IPS-20b (cell line): Measurements from ENCODE around the gene PDE6G.

Experiments
- H3K27ac ChIP-seq: one replicate; pipeline ENCODE4 v1.5.1; 2013; ENCODE audit warnings: low read length
- H3K27me3 ChIP-seq: 2 replicates; pipeline ENCODE4 v1.6.1; 2013; ENCODE audit warnings: mild to moderate bottlenecking, low read length, inconsistent platforms; ENCODE audit not compliant: insufficient read depth
- H3K36me3 ChIP-seq: 2 replicates; pipeline ENCODE4 v1.6.1; 2013; ENCODE audit warnings: low read depth, mild to moderate bottlenecking, inconsistent platforms, low read length, moderate library complexity; ENCODE audit not compliant: insufficient read depth
- H3K4me1 ChIP-seq: 2 replicates; pipeline ENCODE4 v1.6.1; 2013; ENCODE audit warnings: mild to moderate bottlenecking, control low read depth, inconsistent platforms, low read length, moderate library complexity; ENCODE audit not compliant: insufficient read depth
- H3K4me3 ChIP-seq: 2 replicates; pipeline ENCODE4 v1.5.1; 2013; ENCODE audit warnings: mild to moderate bottlenecking, low read length, inconsistent platforms
- H3K9ac ChIP-seq: 2 replicates; pipeline ENCODE4 v1.6.1; 2013; ENCODE audit warnings: low read depth, mild to moderate bottlenecking, inconsistent platforms, low read length, moderate library complexity
- H3K9me3 ChIP-seq: 2 replicates; pipeline ENCODE4 v1.6.1; 2013; ENCODE audit warnings: mild to moderate bottlenecking, low read depth, low read length, inconsistent platforms; ENCODE audit not compliant: insufficient read depth

Gene PDE6G

DNA sequence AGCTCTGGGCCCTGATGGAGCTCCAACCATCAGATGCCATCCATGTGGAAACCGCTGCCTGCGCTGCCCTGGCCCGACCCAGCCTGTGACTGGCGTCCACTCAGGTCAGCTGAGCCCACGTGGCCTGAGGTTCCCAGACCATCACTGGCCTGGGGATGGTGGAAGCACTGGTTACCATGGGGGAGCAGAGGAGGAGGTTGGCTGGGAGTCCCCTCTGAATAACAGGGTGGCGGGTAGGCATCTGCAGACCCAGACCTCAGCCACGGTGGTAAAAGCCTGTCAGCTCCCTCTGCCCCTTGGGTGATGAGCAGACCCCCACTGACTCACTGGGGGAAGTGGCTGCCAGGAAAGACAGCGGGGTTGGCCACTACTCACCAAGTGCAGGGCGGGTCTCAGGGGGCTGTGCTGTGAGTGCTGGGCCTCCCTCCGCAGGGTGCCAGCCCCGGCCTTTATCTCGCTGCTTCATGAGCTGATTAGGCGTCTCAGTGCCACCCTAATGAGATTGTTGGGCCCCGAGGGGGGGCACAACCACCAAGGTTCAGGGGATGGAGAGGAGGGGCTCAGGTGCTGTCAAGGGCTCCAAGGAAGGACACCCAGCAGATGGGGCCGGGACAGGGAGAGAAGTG is at the start of gene PDE6G:
Gene PDE6G (minus strand): TSS at position 425 of the 626 bp plus-strand sequence. CDS start 3,237 bp downstream, outside the sequence.
- no peak within 1 kb of the TSS for H3K9ac ChIP-seq
- no peak within 1 kb of the TSS for H3K27ac ChIP-seq
- no peak within 1 kb of the TSS for H3K4me3 ChIP-seq
- no peaks in the 10 kb centered on the region for H3K36me3 ChIP-seq
- H3K9me3 ChIP-seq: no peaks in the 10 kb centered on the region
- no peaks in the 10 kb centered on the region for H3K27me3 ChIP-seq
- H3K4me1 ChIP-seq: peaks cover 7% of the 10 kb centered on the region; the same call in 1 of the 2 replicates

DNA sequence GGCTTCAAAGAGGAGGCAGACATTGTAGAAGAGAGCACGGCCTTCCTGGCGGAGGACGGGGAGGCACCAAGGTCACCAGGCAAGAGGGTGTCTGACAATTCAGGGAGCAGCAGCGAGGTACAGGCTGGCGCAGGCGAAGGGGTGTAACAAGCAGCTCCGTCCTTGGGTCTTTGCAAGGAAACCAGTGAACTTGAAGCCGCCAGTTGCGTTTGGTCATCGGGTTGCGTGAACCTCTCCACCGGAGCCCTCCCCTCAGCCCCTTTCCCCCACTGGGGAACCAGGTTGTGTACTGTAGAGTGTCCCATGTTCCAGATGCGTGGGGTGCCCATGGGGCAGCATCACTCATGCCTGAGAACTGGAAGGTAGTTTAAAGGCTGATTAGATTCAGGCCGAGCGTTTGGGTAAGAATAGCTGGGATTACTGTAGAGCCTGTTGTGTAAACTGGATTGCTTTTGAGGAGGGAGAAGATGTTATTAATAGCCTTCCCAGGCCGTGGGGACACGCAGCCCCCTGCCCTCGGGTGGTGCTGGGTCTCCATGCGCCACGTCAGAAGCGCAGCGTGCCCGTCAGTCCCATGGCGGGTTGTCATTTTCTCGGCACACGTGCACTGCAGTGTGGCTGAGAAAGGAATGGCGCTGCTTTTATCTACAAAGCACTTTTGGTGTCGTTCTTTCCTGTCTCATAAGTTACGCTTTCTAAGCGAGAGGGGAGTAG is 49.3 kb upstream of the PDE6G start:
- Histone ChIP-seq H3K4me1 (peaks cover 4% of the 10 kb centered on the region), H3K9ac (no peak overlapping the region), H3K27ac (no peak overlapping the region), H3K4me3 (no peak overlapping the region), H3K9me3 (no peaks in the 10 kb centered on the region), H3K36me3 (peaks cover 48% of the 10 kb centered on the region), H3K27me3 (peaks cover 5% of the 10 kb centered on the region; the same call in 1 of the 2 replicates)

DNA sequence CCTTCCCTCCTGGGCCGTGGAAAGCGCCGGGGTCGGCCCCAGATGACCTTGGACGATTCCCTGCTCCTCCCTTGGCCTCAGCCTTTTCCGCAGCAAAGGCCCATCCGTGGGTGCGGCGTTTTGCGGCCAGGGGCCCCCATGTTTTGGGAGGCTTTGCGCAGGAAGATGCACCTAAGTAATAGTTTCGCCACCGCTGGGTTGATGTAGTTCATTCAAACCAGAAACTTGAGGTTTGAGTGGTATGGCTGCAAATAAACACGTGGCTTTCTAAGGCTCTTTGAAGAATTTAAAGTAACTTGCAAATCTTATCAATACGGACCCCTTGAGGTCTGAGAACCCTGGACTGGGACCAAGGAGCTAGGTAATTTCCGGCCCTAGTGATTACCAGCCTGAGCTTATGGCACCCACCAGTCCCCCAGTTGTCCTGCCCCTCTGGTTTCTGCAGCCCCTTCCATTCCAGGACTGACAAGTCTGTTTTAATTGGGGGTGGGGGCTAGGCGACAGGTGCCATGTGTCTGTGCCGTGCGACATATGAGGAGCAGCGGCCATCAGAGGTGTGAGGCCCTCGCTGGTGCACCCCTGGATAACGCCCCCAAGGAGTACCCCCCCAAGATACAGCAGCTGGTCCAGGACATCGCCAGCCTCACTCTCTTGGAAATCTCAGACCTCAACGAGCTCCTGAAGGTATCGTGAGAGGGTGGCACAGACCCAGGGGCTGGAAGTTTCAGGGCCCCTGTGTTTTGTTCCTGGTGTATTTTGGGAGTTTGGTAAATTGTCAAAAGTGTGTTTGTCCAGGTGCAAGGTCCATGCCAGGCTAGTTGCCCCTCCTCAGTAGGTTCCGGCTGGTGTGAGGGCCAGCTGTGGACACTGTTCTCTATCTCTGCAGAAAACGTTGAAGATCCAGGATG is 47.7 kb upstream of the PDE6G start:
- H3K36me3 ChIP-seq: peaks cover 53% of the 10 kb centered on the region
- no peaks in the 10 kb centered on the region; the same call in 1 of the 2 replicates for H3K4me1 ChIP-seq

DNA sequence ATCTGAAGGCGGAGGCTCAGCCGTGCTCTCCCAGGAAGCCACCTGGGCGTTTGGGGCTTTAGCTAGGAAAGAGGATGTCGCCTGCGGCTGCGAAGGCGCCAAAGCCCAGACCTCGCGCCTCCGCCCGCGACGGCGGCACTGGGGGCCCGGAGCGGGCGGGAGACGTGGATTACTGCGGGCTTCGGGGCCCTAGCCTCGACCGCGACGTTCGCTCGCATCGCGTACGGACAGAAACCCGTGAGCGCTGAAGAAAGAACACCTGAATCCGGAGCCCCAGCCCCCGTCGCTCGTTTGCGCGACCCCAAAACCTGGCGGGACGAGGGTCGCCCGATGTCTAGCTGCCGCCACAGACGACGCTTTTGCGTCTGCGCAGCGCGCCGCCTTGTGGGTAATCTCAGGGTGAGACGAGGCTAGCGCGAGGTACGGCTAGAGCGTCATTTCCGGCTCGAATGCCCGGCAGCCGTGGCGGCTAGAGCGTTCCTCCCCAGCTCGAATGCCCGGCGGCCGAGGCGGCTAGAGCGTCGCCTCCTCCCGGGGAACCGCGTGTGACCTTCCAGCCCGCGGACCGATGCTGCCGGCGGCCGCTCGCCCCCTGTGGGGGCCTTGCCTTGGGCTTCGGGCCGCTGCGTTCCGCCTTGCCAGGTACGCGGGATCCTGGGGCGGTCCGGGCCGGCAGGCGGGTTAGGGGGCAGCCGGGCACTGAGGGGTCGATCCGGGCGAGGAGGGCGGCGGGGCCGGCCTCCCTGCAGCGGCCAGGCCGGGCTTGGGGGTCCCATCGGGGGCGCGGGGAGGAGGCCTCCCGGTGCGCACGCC is 46.8 kb upstream of the PDE6G start, which contains the start of gene MRPL12:
Gene MRPL12 (plus strand): TSS at position 434 of the 813 bp plus-strand sequence. CDS start 135 bp downstream, at position 569.
- H3K9ac ChIP-seq: peak within 1 kb of the TSS; percentile 96
- H3K4me1 ChIP-seq: no peaks in the 10 kb centered on the region; the same call in 1 of the 2 replicates
- peaks cover 61% of the 10 kb centered on the region for H3K36me3 ChIP-seq
- no peaks in the 10 kb centered on the region for H3K27me3 ChIP-seq
- peak within 1 kb of the TSS; percentile 81 for H3K27ac ChIP-seq
- no peaks in the 10 kb centered on the region for H3K9me3 ChIP-seq
- H3K4me3 ChIP-seq: peak within 1 kb of the TSS; percentile 97

More for the DNA sequence above, 47.7 kb upstream of the PDE6G start:
- no peaks in the 10 kb centered on the region for H3K9me3 ChIP-seq
- peak overlapping the region; percentile 97 for H3K4me3 ChIP-seq
- peak overlapping the region; percentile 96 for H3K9ac ChIP-seq
- H3K27me3 ChIP-seq: no peaks in the 10 kb centered on the region
- H3K27ac ChIP-seq: peak overlapping the region; percentile 81

DNA sequence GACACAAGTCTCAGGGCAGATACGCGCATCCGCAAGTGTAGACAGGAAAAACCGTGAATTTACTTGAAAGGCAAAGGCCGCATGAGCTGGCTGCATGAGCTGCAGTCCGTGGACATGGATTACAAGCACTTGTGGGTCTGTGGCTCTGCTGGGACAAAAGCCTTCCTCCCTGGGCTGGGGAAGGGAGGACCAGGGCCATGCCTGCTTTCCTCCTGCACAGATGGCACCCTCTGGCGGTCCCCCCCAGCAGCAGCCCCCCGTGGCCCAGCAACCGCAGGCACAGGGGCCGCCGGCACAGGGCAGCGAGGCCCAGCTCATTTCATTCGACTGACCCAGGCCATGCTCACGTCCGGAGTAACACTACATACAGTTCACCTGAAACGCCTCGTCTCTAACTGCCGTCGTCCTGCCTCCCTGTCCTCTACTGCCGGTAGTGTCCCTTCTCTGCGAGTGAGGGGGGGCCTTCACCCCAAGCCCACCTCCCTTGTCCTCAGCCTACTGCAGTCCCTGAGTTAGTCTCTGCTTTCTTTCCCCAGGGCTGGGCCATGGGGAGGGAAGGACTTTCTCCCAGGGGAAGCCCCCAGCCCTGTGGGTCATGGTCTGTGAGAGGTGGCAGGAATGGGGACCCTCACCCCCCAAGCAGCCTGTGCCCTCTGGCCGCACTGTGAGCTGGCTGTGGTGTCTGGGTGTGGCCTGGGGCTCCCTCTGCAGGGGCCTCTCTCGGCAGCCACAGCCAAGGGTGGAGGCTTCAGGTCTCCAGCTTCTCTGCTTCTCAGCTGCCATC is 45.1 kb upstream of the PDE6G start:
- Histone ChIP-seq H3K9ac (peak overlapping the region; percentile 96; the same call in 1 of the 2 replicates), H3K36me3 (peaks cover 62% of the 10 kb centered on the region), H3K4me1 (no peaks in the 10 kb centered on the region; the same call in 1 of the 2 replicates), H3K4me3 (peak overlapping the region; percentile 97; the same call in 1 of the 2 replicates), H3K9me3 (no peaks in the 10 kb centered on the region), H3K27me3 (no peaks in the 10 kb centered on the region), H3K27ac (no peak overlapping the region)

DNA sequence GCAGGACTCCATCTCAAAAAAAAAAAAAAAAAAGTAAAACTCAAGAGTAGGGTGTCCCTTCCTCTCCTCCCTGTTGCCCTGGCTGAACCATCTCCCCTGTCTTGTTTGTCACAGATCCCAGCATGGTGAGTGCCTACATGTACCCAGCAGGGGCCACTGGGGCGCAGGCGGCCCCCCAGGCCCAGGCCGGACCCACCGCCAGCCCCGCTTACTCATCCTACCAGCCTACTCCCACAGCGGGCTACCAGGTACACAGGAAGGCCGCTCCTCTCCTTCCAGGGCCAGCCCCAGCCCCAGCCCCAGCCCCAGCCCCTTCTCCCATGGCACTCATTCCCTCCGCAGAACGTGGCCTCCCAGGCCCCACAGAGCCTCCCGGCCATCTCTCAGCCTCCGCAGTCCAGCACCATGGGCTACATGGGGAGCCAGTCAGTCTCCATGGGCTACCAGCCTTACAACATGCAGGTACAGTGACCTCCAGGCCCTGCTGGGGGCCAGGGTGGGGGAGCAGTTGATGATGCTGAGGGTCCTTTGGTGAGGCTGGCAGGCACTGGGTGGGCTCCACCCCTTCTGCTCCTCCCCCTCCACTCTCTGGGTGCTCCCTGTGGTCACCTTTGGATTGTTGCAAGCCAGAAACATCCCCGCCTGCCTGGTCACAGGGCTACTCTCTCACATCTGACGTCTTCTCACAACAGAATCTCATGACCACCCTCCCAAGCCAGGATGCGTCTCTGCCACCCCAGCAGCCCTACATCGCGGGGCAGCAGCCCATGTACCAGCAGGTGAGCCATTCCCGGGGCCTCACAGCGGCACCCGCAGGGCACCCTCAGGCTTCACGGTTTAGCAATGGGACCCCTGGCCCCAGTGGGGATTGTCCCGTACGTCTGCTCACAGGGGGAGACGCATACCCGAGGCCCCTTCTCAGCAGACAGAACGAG is 44.3 kb upstream of the PDE6G start:
- Histone ChIP-seq H3K27me3 (no peaks in the 10 kb centered on the region), H3K36me3 (peaks cover 61% of the 10 kb centered on the region), H3K9ac (no peak overlapping the region), H3K4me1 (no peaks in the 10 kb centered on the region; the same call in 1 of the 2 replicates), H3K27ac (no peak overlapping the region), H3K4me3 (no peak overlapping the region), H3K9me3 (no peaks in the 10 kb centered on the region)

DNA sequence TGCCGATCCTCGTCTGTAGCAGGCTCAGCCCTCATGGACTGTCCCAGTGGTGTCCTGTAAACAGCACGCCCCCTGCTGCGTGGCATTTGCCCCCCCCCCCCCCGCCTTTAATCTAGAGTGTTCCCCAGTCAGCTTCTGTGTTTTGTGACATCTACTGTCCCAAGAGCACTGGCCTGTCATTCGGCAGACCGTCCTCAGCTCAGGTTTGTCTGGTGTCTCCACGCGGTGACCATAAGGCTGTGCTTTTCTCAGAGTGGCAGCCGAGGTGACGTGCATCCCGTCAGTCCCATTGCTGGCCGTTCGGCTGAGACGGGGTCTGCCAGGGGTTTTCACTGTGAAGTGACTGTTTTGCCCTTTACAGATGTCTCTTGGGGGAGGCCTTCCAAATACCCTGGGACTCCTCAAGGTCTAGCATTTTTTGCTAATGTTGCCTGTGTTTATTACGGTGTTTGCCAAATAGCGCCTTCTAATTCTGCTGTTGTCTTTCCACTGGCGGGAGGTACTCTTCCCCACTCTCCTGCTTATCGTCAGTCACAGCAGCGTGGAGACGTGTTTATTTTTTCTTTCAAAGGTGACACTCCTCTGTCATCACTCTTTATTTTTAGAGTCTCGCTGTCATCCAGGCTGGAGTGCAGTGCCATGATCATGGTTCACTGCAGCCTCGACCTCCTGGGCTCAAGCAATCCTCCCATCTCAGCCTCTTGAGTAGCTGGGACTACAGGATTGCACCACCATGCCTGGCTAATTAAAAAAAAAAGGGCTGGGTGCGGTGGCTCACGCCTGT is 41.1 kb upstream of the PDE6G start:
- H3K9ac ChIP-seq: no peak overlapping the region
- peaks cover 74% of the 10 kb centered on the region for H3K36me3 ChIP-seq
- H3K4me1 ChIP-seq: no peaks in the 10 kb centered on the region; the same call in 1 of the 2 replicates
- no peaks in the 10 kb centered on the region for H3K9me3 ChIP-seq
- H3K27me3 ChIP-seq: no peaks in the 10 kb centered on the region
- no peak overlapping the region for H3K27ac ChIP-seq
- H3K4me3 ChIP-seq: no peak overlapping the region

DNA sequence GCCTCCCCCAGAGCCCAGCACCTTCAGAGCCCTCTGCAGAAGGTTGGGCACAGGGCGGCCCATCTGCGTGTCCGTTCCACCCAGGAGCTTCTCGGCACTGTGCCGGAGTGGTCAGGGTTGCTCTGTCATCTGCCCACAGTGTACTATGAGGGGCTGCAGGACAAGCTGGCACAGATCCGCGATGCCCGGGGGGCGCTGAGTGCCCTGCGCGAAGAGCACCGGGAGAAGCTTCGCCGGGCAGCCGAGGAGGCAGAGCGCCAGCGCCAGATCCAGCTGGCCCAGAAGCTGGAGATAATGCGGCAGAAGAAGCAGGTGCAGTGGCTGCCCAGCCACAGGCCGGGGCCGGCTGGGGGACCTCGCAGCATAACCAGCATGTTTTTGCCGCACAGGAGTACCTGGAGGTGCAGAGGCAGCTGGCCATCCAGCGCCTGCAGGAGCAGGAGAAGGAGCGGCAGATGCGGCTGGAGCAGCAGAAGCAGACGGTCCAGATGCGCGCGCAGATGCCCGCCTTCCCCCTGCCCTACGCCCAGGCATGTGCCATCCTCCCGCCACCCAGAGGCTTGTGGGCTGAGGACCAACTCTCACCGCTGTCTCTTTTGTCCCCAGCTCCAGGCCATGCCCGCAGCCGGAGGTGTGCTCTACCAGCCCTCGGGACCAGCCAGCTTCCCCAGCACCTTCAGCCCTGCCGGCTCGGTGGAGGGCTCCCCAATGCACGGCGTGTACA is 40.0 kb upstream of the PDE6G start:
- Histone ChIP-seq H3K9me3 (no peaks in the 10 kb centered on the region), H3K27ac (no peak overlapping the region), H3K4me3 (no peak overlapping the region), H3K36me3 (peaks cover 79% of the 10 kb centered on the region), H3K4me1 (no peaks in the 10 kb centered on the region; the same call in 1 of the 2 replicates), H3K27me3 (no peaks in the 10 kb centered on the region), H3K9ac (no peak overlapping the region)

DNA sequence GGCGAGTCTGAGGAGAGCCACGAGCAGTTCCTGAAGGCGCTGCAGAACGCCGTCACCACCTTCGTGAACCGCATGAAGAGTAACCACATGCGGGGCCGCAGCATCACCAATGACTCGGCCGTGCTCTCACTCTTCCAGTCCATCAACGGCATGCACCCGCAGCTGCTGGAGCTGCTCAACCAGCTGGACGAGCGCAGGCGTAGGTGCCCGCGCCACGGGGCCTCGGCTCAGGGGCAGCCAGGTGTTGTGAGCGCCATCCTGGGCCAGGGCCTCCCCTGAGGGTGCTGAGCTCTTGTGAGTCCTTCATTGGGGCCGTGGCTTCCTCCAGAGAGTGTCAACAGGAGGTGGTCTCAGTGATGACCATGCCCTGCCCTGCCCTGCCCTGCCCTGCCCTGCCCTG is 39.5 kb upstream of the PDE6G start:
- H3K9me3 ChIP-seq: no peaks in the 10 kb centered on the region
- H3K4me3 ChIP-seq: no peak overlapping the region
- no peak overlapping the region for H3K9ac ChIP-seq
- H3K27ac ChIP-seq: no peak overlapping the region
- H3K27me3 ChIP-seq: no peaks in the 10 kb centered on the region
- no peaks in the 10 kb centered on the region for H3K4me1 ChIP-seq
- peaks cover 79% of the 10 kb centered on the region for H3K36me3 ChIP-seq
